ENCODE data around the gene CABCOCO1.

Gene CABCOCO1

GRCh38 chr10:61812052-61812721, 149.5 kb downstream of the CABCOCO1 start:
- TF ChIP-seq CTCF (conservative IDR thresholded peaks at IDR 0.05) (no peak), ZFX (IDR thresholded peaks at IDR 0.05) (no peak)
- no peak overlapping the region for H3K27ac ChIP-seq

GRCh38 chr10:61812920-61813319, 150.2 kb downstream of the CABCOCO1 start:
- TF ChIP-seq CTCF (conservative IDR thresholded peaks at IDR 0.05), result no peak
- H3K27ac ChIP-seq, result no peak overlapping the region

- TF ChIP-seq CTCF (conservative IDR thresholded peaks at IDR 0.05) (no peak), ZFX (IDR thresholded peaks at IDR 0.05) (no peak)
These were observed 151.4 kb downstream of the CABCOCO1 start for GRCh38 chr10:61814160-61814559.

GRCh38 chr10:61815496-61815895, 152.8 kb downstream of the CABCOCO1 start:
- TF ChIP-seq ZFX (IDR thresholded peaks at IDR 0.05) (no peak), CTCF (conservative IDR thresholded peaks at IDR 0.05) (no peak)
- no peak overlapping the region for H3K27ac ChIP-seq

More at GRCh38 chr10:61814160-61814559, 151.4 kb downstream of the CABCOCO1 start:
- no peak overlapping the region for H3K27ac ChIP-seq
